GM21526 (cell line): ENCODE data around the gene RANBP17.

Source experiments
- ATAC-seq: cut with Tn5 transposase; IDR thresholded peaks from one replicate; pipeline ENCODE4 v1.9.1; 2021; ENCODE audit warnings: moderate library complexity; ENCODE audit not compliant: unreplicated experiment, low FRiP score

The RANBP17 gene

GRCh38 chr5:171226096-171226754 is 364.4 kb downstream of the RANBP17 start:
- no peak for ATAC-seq

- no peak for ATAC-seq
Observed at GRCh38 chr5:171226864-171227263, 365.0 kb downstream of the RANBP17 start.

GRCh38 chr5:171236651-171237050 is 374.8 kb downstream of the RANBP17 start:
- ATAC-seq: no peak

DNA sequence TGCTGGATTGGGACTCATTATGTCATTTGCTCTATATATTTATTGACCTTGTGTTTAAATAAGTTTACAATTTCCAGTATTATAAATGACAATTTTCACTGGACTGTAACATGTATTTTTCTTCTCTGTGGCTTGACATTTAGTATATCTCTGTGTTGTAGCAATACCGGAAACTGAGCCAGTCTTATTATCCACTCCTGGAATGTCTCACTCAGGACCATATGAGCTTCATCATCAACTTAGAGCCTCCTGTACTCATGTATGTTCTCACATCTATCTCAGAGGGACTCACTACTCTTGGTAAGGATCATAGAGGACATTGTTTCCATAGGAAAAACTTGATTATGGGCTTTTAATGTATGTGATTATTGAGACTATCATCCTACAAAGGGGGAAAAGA is 380.7 kb downstream of the RANBP17 start:
- no peak for ATAC-seq

DNA sequence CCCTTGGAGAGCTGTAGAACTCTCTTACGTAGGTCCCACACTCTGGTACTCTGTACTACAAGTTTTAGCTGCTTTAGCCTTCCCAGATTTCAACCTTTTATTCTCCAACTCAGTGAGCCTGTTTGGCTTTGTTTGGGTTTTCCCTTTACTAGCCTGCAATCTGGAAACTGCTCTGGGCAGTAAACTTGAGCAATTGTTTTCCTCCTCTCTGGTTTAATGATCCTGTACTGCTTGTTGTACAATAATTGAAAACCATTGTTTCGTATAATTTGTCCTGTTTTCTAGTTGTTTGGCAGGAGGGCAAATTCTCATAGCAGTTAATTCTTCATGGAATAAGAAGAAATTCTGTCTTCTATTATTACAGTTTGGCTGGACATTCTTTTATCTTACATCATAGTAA is 384.4 kb downstream of the RANBP17 start:
- no peak for ATAC-seq

- ATAC-seq: no peak
Observed at GRCh38 chr5:171249460-171249859, 387.6 kb downstream of the RANBP17 start.

DNA sequence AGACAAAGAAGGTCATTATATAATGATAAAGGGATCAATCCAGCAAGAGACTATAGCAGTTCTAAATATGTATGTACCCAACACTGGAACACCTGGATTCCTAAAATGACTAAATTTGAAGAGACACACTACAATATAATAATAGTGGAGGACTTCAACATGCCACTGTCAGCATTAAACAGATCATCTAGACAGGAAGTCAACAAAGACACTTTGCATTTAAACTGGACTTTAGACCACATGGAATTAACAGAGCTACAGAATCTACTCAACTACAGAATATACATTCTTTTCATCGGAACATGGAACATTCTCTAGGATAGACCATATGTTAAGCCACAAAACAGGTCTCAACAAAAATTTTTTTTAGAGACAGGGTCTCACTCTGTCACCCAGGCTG is 388.9 kb downstream of the RANBP17 start:
- ATAC-seq: no peak

DNA sequence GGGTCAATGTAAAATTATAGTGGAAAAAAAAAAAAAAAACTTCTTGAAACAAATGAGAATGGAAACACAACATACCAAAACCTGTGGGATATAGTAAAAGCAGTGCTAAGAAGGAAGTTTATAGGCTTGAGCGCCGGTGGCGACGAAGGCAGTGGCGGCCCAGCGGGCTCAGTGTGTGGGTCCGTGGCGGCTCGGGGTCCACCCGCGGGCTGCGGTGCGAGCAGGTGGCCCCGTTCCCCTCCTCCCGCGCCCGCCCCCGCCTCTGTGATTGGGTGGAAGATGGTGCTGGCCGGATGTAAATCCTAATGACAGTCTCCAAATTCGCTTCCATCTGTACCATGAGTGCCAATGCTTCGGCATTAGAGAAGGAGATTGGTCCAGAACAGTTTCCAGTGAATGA is 389.7 kb downstream of the RANBP17 start:
- no peak for ATAC-seq

DNA sequence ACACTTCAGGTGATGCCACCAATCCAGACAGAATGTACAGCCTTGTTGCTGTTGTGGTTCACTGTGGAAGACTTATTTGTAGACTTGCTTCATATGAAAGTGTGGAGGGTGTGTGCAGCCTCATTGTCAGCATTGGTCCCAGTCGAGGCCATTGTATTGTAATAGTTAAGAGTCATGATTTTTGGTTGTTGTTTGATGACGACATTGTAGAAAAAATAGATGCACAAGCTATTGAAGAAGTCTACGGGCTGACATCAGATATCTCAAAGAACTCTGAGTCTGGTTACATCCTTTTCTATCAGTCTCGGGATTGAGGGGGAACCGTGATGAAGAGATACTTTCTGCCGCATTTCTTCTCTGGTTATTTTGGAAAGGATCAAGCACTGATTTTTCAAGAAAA is 390.9 kb downstream of the RANBP17 start:
- ATAC-seq: no peak

DNA sequence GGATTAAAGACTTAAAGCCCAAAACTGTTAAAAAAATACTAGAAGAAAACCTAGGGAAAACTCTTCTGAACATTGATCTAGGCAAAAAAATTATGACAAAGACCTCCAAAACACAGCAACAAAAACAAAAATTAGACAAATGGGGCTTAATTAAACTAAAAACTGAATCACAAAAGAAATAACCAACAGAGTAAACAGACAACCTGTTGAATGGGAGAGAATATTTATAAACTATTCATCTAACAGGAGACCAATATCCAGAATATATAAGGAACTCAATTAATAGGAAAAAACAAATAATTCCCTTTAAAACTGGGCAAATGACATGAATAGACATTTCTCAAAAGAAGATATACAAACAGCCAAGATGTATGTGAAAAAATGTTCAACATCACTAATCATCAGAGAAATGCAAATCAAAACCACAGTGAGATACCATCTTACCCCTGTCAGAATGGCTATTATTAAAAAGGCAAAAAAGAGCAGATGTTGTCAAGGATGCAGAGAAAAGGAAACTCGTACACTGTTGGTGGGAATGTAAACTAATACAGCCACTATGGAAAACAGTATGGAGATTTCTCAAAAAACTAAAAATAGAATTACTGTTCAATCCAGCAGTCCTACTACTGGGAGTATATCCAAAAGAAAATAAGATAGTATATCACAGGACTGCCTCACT is 397.1 kb downstream of the RANBP17 start:
- ATAC-seq: no peak

GRCh38 chr5:171261361-171261760 is 399.5 kb downstream of the RANBP17 start:
- no peak for ATAC-seq

DNA sequence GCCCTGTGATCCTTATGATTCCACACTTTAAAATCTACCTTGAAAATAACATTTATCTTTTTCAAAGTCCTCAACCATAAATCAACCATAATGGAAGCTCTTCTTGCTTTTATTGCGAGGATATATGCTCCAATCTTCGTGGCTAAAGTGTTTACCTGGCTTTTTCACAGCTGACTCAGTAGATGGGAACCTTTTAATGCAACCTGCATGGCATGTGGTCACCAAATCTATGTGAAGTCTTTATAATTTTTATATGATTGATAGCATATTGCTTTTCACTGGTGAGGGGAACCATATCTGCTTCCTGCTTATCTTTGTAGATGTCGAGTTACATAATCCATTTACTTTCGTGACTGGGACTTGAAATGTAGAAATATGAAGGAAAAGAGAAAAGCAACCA is 400.1 kb downstream of the RANBP17 start:
- no peak for ATAC-seq

DNA sequence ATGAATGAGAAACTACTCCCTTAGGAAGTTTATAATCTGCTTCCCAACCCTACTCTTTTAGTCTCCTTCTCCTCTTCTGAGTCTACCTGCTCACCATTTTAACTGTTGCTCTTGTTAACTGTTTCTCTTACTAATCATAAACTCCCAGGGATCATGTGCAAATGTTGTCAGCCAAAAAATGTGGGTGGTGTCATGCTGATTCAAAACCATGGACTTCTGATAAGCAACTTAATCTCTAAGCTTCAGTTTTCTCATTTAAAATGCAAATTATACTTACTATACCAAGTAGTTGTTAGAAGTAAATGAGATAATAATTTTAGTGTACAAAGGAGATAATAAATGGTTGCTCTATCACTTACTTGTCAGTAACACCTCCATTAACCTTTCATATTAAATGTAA is 401.4 kb downstream of the RANBP17 start:
- ATAC-seq: no peak

DNA sequence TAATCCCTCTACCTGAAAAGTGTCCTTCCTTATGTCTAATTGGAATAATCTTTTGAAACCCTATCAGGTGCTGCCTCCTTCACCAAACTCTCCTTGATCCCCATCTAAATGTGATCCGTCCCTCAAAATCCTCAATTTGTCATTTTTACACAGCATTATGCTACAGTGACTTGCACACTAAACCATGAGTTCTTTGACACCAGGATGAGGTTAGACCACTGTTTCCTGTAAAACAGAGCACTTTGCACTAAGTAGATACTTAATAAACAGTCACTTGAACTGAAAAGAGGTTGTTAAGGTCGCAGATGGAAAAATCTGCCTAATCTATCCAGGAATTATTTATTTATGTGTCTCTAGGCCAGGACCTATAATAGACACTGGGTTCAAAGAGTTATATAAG is 403.0 kb downstream of the RANBP17 start:
- no peak for ATAC-seq

DNA sequence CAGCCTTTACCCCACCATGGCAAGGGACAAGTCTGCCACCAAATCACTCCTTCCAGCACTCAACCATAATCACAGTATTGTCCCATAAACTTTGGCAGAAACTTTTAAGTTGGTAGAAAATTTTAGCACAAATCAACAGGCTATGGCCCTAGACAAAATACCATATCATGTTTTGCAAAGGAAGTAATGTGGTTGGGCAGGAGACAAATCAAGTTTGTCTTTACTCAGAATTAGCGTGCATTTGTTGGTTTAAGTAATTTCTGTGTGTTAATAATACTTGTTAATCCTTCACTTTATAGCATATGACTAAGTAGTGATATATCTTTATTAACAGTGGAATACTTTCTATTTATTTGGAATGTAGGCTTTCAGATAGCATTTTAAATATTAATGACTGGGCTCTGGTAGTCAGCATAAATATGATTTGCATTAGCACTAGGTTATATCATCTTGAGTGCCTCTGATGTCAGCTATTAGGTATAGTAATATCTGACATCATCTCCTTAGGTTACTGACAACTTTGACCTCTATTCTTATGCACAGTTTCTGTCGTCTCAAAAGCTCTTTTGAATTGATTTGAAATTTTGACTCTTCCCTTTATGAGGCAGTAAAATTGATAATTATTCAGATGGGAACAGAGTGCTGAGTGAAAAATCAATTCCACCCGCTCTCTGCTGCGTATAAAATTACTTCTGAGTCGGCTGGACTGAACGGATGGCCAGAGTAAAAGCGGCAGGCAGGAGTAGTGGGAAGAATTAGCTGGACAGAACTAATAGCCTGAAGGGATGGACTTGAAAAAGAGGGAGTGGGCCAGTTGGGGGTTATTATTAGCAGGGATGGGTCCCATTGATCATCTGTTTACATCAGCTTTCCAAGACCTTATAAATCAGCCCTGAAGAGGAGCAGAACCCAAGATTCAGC is 407.1 kb downstream of the RANBP17 start:
- no peak for ATAC-seq

DNA sequence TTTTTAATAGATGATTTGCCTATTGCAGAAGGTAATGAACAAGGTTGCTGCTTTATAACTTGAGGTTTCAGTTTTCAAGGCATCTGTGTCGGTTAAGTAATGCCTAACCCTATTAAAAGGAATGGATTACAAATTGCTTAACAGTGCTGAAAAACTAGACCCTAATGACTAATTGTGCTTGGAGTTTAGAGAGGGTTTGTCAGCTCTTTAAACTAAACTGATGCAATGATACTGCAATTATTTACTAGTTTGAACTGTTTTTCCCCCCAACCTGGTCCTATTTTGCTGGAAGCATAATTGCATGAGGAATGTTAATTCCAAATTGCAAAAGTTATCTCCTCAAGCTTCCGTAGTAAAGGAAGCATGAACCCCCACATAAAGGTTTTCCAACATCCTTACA is 407.9 kb downstream of the RANBP17 start:
- no peak for ATAC-seq

DNA sequence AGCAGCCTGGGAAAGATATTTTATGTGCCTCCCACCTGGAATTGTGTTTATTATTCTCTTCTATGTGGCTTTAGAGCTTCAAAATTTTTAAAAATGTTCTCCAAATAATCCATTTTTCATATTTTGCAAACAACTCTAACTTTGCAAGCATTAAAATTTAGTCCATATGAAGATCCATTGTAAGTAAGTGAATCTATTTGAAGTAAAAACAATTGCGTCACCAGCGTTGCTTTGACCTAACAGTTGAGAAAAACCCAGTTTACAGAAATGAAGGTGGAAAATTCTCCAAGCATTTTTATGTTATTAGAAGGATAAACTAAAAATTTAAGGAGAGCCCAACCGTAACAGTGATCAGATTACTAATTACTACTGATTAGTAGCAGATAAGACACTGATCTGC is 408.3 kb downstream of the RANBP17 start:
- no peak for ATAC-seq

GRCh38 chr5:171271798-171272197 is 410.0 kb downstream of the RANBP17 start:
- ATAC-seq: no peak

- ATAC-seq: no peak
Observed at GRCh38 chr5:171272996-171273970, 411.5 kb downstream of the RANBP17 start.

GRCh38 chr5:171275841-171276544 is 414.2 kb downstream of the RANBP17 start:
- no peak for ATAC-seq
